HG02884 (cell line): ENCODE measurements around the gene VPS45.

Experiments
- ATAC-seq: cut with Tn5 transposase; IDR thresholded peaks from one replicate; pipeline ENCODE4 v1.9.1; 2021; ENCODE audit warnings: mild to moderate bottlenecking, moderate library complexity; ENCODE audit not compliant: unreplicated experiment

Gene VPS45

GRCh38 chr1:150155413-150156071, 88.0 kb downstream of the VPS45 start:
- no peak for ATAC-seq

GRCh38 chr1:150156868-150157603, 89.5 kb downstream of the VPS45 start:
- no peak for ATAC-seq

- ATAC-seq, result no peak
Measured at GRCh38 chr1:150159550-150159949, 92.0 kb downstream of the VPS45 start.

GRCh38 chr1:150160964-150161621, 93.5 kb downstream of the VPS45 start:
- no peak for ATAC-seq

GRCh38 chr1:150161747-150162581, 94.4 kb downstream of the VPS45 start:
- ATAC-seq, result no peak

- ATAC-seq, result no peak
Measured at GRCh38 chr1:150162582-150162861, 94.9 kb downstream of the VPS45 start.

- ATAC-seq, result no peak
Measured at GRCh38 chr1:150162862-150163706, 95.5 kb downstream of the VPS45 start.

- no peak for ATAC-seq
Measured at GRCh38 chr1:150164224-150164623, 96.6 kb downstream of the VPS45 start.

- no peak for ATAC-seq
Measured at GRCh38 chr1:150164779-150165178, 97.2 kb downstream of the VPS45 start.

- no peak for ATAC-seq
Measured at GRCh38 chr1:150165622-150166612, 98.3 kb downstream of the VPS45 start.

GRCh38 chr1:150168960-150169601, 101.5 kb downstream of the VPS45 start:
- ATAC-seq, result no peak

GRCh38 chr1:150171801-150172200, 104.2 kb downstream of the VPS45 start:
- no peak for ATAC-seq

GRCh38 chr1:150173141-150173585, 105.6 kb downstream of the VPS45 start:
- ATAC-seq, result no peak

GRCh38 chr1:150176593-150176992, 109.0 kb downstream of the VPS45 start:
- no peak for ATAC-seq

- no peak for ATAC-seq
Measured at GRCh38 chr1:150178548-150178947, 111.0 kb downstream of the VPS45 start.

GRCh38 chr1:150179867-150180266, 112.3 kb downstream of the VPS45 start:
- ATAC-seq, result no peak

- ATAC-seq, result no peak
Measured at GRCh38 chr1:150180474-150180873, 112.9 kb downstream of the VPS45 start.

GRCh38 chr1:150182247-150182646, 114.7 kb downstream of the VPS45 start:
- no peak for ATAC-seq

GRCh38 chr1:150183061-150183460, 115.5 kb downstream of the VPS45 start:
- ATAC-seq, result no peak
